GM18511 (cell line): ENCODE measurements around the gene TRMT1.

Experiments used
- ATAC-seq: cut with Tn5 transposase; IDR thresholded peaks from one replicate; pipeline ENCODE4 v1.9.1; 2021; ENCODE audit warnings: mild to moderate bottlenecking, moderate library complexity; ENCODE audit not compliant: unreplicated experiment

Gene TRMT1

GRCh38 chr19:13127811-13128575, 11.5 kb upstream of the TRMT1 start:
- no peak for ATAC-seq

- no peak for ATAC-seq
Observed at GRCh38 chr19:13127051-13127450, 10.5 kb upstream of the TRMT1 start.

- no peak for ATAC-seq
Observed at GRCh38 chr19:13122980-13123957, 6.7 kb upstream of the TRMT1 start.

- no peak for ATAC-seq
Observed at GRCh38 chr19:13122275-13122878, 5.8 kb upstream of the TRMT1 start.

- no peak for ATAC-seq
Observed at GRCh38 chr19:13121551-13122274, 5.2 kb upstream of the TRMT1 start.

- ATAC-seq, result no peak
Observed at GRCh38 chr19:13120817-13121216, 4.3 kb upstream of the TRMT1 start.

- no peak for ATAC-seq
Observed at GRCh38 chr19:13120031-13120430, 3.5 kb upstream of the TRMT1 start.

- no peak for ATAC-seq
Observed at GRCh38 chr19:13119627-13120026, 3.1 kb upstream of the TRMT1 start.

GRCh38 chr19:13118424-13119193, 2.1 kb upstream of the TRMT1 start:
- no peak for ATAC-seq

- peak; percentile 61 for ATAC-seq
Observed at GRCh38 chr19:13117772-13118423, 1.4 kb upstream of the TRMT1 start, which contains the start of gene NACC1. Gene NACC1, plus strand, starts transcription at chr19:13118264. Its CDS starts 16,944 bp downstream, at chr19:13135208.

- ATAC-seq, result no peak
Observed at GRCh38 chr19:13117176-13117771, 734 bp upstream of the TRMT1 start.

- ATAC-seq, result no peak
Observed at GRCh38 chr19:13115936-13116281, 631 bp downstream of the TRMT1 start.

- no peak for ATAC-seq
Observed at GRCh38 chr19:13112555-13112954, 4.0 kb downstream of the TRMT1 start.

GRCh38 chr19:13110099-13110610, 6.4 kb downstream of the TRMT1 start:
- no peak for ATAC-seq

GRCh38 chr19:13109361-13110098, 7.0 kb downstream of the TRMT1 start:
- ATAC-seq, result no peak

GRCh38 chr19:13104848-13105711, 11.5 kb downstream of the TRMT1 start:
- ATAC-seq, result no peak

- no peak for ATAC-seq
Observed at GRCh38 chr19:13104360-13104847, 12.1 kb downstream of the TRMT1 start.
